GM23338 (cell line): ENCODE measurements around the gene NOD1. TPM values are rescaled to one million over a fixed set of nuclear protein-coding genes. Genes with fewer than 3 reads are reported as not detected.

ENCODE experiments used
- ATAC-seq: fragments of 200-7000 bp; cut with Tn5 transposase; 3 replicates; pipeline ENCODE4 v1.9.1; 2020
- DNase-seq: peaks from one replicate; pipeline ENCODE4 v3.0.0-alpha.2; 2015; ENCODE audit warnings: low spot score
- H2AFZ ChIP-seq: fragments of 200-600 bp; sonication (generic); 2 replicates; pipeline ENCODE4 v1.8.0; 2016; ENCODE audit warnings: antibody characterized with exemption, mild to moderate bottlenecking, moderate library complexity
- H3F3A ChIP-seq: fragments of 200-600 bp; sonication (generic); replicated peaks from 2 replicates; pipeline ENCODE4 v1.8.0; 2017; ENCODE audit warnings: antibody characterized with exemption, mixed run types, low read depth
- H3K27ac ChIP-seq: fragments of 200-600 bp; sonication (generic); 2 replicates; pipeline ENCODE4 v1.6.1; 2016; ENCODE audit warnings: low read depth
- H3K27me3 ChIP-seq: fragments of 200-600 bp; sonication (generic); 2 replicates; pipeline ENCODE4 v1.8.0; 2016; ENCODE audit warnings: mild to moderate bottlenecking, mixed run types, moderate library complexity; ENCODE audit not compliant: insufficient read depth
- H3K36me3 ChIP-seq: fragments of 200-600 bp; sonication (generic); 2 replicates; pipeline ENCODE4 v1.8.0; 2016; ENCODE audit warnings: mild to moderate bottlenecking; ENCODE audit not compliant: insufficient read depth
- H3K4me1 ChIP-seq: fragments of 200-600 bp; sonication (generic); 2 replicates; pipeline ENCODE4 v1.8.0; 2016; ENCODE audit warnings: mild to moderate bottlenecking, moderate library complexity; ENCODE audit not compliant: insufficient read depth
- H3K4me2 ChIP-seq: fragments of 200-600 bp; sonication (generic); 2 replicates; pipeline ENCODE4 v1.7.1; 2017; ENCODE audit warnings: mixed run types
- H3K4me3 ChIP-seq: fragments of 200-600 bp; sonication (generic); 2 replicates; pipeline ENCODE4 v1.6.1; 2016; ENCODE audit warnings: mixed run types
- H3K79me2 ChIP-seq: fragments of 200-600 bp; sonication (generic); replicated peaks from 2 replicates; pipeline ENCODE4 v1.8.0; 2017; ENCODE audit warnings: mild to moderate bottlenecking; ENCODE audit not compliant: insufficient read depth
- H3K9me2 ChIP-seq: fragments of 200-600 bp; sonication (generic); 2 replicates; pipeline ENCODE4 v1.8.0; 2017; ENCODE audit not compliant: insufficient read depth
- H4K20me1 ChIP-seq: fragments of 200-600 bp; sonication (generic); replicated peaks from 2 replicates; pipeline ENCODE4 v1.8.0; 2017; ENCODE audit warnings: mild to moderate bottlenecking; ENCODE audit not compliant: insufficient read depth
- H3K27ac Mint-ChIP-seq: 2 replicates; pipeline ENCODE4 v1.8.0; 2020; ENCODE audit warnings: inconsistent platforms, mild to moderate bottlenecking, moderate library complexity, mixed read lengths
- H3K27me3 Mint-ChIP-seq: 3 replicates; pipeline ENCODE4 v1.8.0; 2022; ENCODE audit warnings: low read depth, mild to moderate bottlenecking, moderate library complexity, mixed read lengths, inconsistent platforms; ENCODE audit not compliant: insufficient read depth, poor library complexity
- H3K36me3 Mint-ChIP-seq: 3 replicates; pipeline ENCODE4 v1.8.0; 2021; ENCODE audit warnings: low read depth, mild to moderate bottlenecking, inconsistent platforms, moderate library complexity, mixed read lengths
- H3K4me1 Mint-ChIP-seq: 3 replicates; pipeline ENCODE4 v1.8.0; 2020; ENCODE audit warnings: mild to moderate bottlenecking, inconsistent platforms, mixed read lengths
- H3K4me3 Mint-ChIP-seq: 3 replicates; pipeline ENCODE4 v1.8.0; 2021; ENCODE audit warnings: moderate library complexity, mild to moderate bottlenecking, inconsistent platforms, mixed read lengths
- H3K9me3 Mint-ChIP-seq: 3 replicates; pipeline ENCODE4 v1.8.0; 2020; ENCODE audit warnings: moderate library complexity, mild to moderate bottlenecking, inconsistent platforms, mixed read lengths
- CREB1 ChIP-seq: fragments of 250-450 bp; sonication (Bioruptor Pico); IDR thresholded peaks from 2 replicates; pipeline ENCODE4 v1.5.0; 2020; ENCODE audit warnings: low read depth, mild to moderate bottlenecking, moderate library complexity
- ETS1 ChIP-seq: IDR thresholded peaks from 2 replicates; pipeline ENCODE4 v1.6.1; 2016; ENCODE audit warnings: antibody characterized with exemption
- EZH2 ChIP-seq: fragments of 200-600 bp; sonication (generic); IDR thresholded peaks from one replicate; pipeline ENCODE4 v1.8.0; 2017; ENCODE audit warnings: antibody characterized with exemption, mild to moderate bottlenecking, low read depth; ENCODE audit not compliant: unreplicated experiment
- EZH2phosphoT487 ChIP-seq: fragments of 200-600 bp; sonication (generic); IDR thresholded peaks from one replicate; pipeline ENCODE4 v1.8.1; 2018; ENCODE audit warnings: antibody characterized with exemption; ENCODE audit not compliant: unreplicated experiment
- POLR2AphosphoS5 ChIP-seq: IDR thresholded peaks from 2 replicates; pipeline ENCODE4 v1.6.1; 2016; ENCODE audit warnings: antibody characterized with exemption, low read depth
- STAT1 ChIP-seq: IDR thresholded peaks from one replicate; pipeline ENCODE4 v1.6.1; 2016; ENCODE audit warnings: antibody characterized with exemption; ENCODE audit not compliant: unreplicated experiment
- ZNF114 ChIP-seq: fragments of 250-450 bp; sonication (Bioruptor Pico); IDR thresholded peaks from 2 replicates; pipeline ENCODE4 v1.5.0; 2020; ENCODE audit warnings: mild to moderate bottlenecking, moderate library complexity
- ZNF331 ChIP-seq: fragments of 250-450 bp; sonication (Bioruptor Pico); IDR thresholded peaks from 2 replicates; pipeline ENCODE4 v1.5.0; 2020; ENCODE audit warnings: low read depth, mild to moderate bottlenecking, moderate library complexity
- polyA plus RNA-seq: library from polyadenylated mRNA; unstranded; fragments of >200 nt; fragmentation: Nextera tagmentation; extraction: Ambion mirVana; gene quantifications from 2 replicates; pipeline ENCODE4 v1.2.1, GENCODE V29; 2016
- total RNA-seq: library from RNA; depleted of rRNA; stranded (reverse); fragments of >200 nt; shearing (Covaris generic); gene quantifications from 2 replicates; pipeline ENCODE4 v1.2.3, GENCODE V29; 2014
- TF ChIP-seq, protein P1 (sequence below), 2 experiments: fragments of 200-600 bp in 1 of 2; sonication (generic) in 1 of 2; conservative IDR thresholded peaks; 2 replicates each; pipeline versions ENCODE4 v1.5.1 to v1.6.1; 2016 to 2017; ENCODE audit warnings: antibody characterized with exemption in 2 of 2, low read depth in 2 of 2, mild to moderate bottlenecking in 2 of 2, moderate library complexity in 1 of 2
- TF ChIP-seq, protein P2 (sequence below): IDR thresholded peaks from one replicate; pipeline ENCODE4 v1.6.1; 2018; ENCODE audit warnings: antibody characterized with exemption; ENCODE audit not compliant: unreplicated experiment

NOD1 gene
- total and polyA plus RNA-seq, 2 experiments from 2014 or later: 2.1 to 7.3 TPM

DNA sequence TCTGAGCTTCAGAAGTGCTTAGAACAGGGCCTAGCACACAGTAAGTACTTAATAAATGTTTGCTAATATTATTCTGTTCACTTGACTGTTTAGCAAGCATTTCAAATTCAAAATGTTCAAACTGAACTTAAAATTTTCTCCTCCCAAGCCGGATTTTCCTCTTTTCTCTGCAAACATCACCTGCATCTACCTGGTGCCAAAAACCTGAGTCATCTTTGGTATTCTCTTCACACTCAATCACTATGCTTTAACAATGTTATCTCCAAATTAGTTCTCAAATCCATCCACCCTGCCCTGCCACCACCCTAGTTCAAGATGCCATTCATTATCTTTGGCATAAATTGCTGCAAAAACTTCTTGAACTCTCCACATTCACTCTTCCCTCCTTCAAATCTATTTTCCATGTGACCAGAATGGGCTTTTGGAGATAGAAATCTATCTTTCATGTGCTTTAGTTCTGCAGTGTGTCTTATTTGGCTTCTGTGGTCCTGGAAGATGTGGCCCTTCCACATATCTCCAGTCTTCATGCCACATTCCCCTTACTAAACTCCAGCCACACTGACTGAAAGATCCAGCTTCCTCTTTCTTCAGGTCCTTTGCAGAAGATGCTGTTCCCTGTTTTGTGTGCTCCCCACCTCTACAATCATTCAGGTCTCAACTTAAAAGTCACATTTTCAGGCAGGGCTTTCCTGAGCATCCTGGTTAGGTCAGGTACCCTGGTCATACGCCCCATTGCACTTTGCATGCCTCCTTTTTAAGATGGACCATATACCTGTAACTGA lies 24.1 kb upstream of the NOD1 start (continued):
- TF ChIP-seq, protein P1, sequence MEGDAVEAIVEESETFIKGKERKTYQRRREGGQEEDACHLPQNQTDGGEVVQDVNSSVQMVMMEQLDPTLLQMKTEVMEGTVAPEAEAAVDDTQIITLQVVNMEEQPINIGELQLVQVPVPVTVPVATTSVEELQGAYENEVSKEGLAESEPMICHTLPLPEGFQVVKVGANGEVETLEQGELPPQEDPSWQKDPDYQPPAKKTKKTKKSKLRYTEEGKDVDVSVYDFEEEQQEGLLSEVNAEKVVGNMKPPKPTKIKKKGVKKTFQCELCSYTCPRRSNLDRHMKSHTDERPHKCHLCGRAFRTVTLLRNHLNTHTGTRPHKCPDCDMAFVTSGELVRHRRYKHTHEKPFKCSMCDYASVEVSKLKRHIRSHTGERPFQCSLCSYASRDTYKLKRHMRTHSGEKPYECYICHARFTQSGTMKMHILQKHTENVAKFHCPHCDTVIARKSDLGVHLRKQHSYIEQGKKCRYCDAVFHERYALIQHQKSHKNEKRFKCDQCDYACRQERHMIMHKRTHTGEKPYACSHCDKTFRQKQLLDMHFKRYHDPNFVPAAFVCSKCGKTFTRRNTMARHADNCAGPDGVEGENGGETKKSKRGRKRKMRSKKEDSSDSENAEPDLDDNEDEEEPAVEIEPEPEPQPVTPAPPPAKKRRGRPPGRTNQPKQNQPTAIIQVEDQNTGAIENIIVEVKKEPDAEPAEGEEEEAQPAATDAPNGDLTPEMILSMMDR (conservative IDR thresholded peaks at IDR 0.05; ENCODE audit: low read depth in 2 of 2): no peak
- no peak for TF ChIP-seq EZH2
- no peak for TF ChIP-seq STAT1
- TF ChIP-seq CREB1 (CRISPR knock-in tag): no peak

GRCh38 chr7:30501264-30501663 lies 22.7 kb upstream of the NOD1 start:
- ATAC-seq (no peak), DNase-seq (no peak)
- peaks cover 17% of the 10 kb centered on the region for H3K4me1 ChIP-seq
- peaks cover 26% of the 10 kb centered on the region for H4K20me1 ChIP-seq
- no peak overlapping the region for H3K4me2 ChIP-seq
- H3K4me3 ChIP-seq: no peak overlapping the region
- H3K79me2 ChIP-seq: peaks cover 62% of the 10 kb centered on the region
- Mint-ChIP-seq H3K4me3 (no peak overlapping the region), H3K27ac (no peak overlapping the region), H3K36me3 (peaks cover 67% of the 10 kb centered on the region), H3K27me3 (peaks cover 10% of the 10 kb centered on the region), H3K9me3 (peaks cover 6% of the 10 kb centered on the region; the same call in 2 of the 3 replicates), H3K4me1 (peaks cover 26% of the 10 kb centered on the region)
- no peaks in the 10 kb centered on the region for H3K9me2 ChIP-seq
- H2AFZ ChIP-seq: no peak overlapping the region
- peaks cover 14% of the 10 kb centered on the region for H3K36me3 ChIP-seq
- 0 out of 2 replicates have a peak, but pooled peaks cover 2% of the 10 kb centered on the region for H3F3A ChIP-seq
- H3K27me3 ChIP-seq: no peaks in the 10 kb centered on the region
- no peak overlapping the region for H3K27ac ChIP-seq
- TF ChIP-seq EZH2 (no peak), EZH2phosphoT487 (no peak), ETS1 (no peak), CREB1 (CRISPR knock-in tag) (no peak), ZNF331 (CRISPR knock-in tag) (no peak), STAT1 (no peak), POLR2AphosphoS5 (no peak), ZNF114 (CRISPR knock-in tag) (no peak)
- TF ChIP-seq, protein P1 (conservative IDR thresholded peaks at IDR 0.05; ENCODE audit: low read depth in 2 of 2): no peak
- TF ChIP-seq, protein P2, sequence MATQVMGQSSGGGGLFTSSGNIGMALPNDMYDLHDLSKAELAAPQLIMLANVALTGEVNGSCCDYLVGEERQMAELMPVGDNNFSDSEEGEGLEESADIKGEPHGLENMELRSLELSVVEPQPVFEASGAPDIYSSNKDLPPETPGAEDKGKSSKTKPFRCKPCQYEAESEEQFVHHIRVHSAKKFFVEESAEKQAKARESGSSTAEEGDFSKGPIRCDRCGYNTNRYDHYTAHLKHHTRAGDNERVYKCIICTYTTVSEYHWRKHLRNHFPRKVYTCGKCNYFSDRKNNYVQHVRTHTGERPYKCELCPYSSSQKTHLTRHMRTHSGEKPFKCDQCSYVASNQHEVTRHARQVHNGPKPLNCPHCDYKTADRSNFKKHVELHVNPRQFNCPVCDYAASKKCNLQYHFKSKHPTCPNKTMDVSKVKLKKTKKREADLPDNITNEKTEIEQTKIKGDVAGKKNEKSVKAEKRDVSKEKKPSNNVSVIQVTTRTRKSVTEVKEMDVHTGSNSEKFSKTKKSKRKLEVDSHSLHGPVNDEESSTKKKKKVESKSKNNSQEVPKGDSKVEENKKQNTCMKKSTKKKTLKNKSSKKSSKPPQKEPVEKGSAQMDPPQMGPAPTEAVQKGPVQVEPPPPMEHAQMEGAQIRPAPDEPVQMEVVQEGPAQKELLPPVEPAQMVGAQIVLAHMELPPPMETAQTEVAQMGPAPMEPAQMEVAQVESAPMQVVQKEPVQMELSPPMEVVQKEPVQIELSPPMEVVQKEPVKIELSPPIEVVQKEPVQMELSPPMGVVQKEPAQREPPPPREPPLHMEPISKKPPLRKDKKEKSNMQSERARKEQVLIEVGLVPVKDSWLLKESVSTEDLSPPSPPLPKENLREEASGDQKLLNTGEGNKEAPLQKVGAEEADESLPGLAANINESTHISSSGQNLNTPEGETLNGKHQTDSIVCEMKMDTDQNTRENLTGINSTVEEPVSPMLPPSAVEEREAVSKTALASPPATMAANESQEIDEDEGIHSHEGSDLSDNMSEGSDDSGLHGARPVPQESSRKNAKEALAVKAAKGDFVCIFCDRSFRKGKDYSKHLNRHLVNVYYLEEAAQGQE: no peak
